ENCODE results near the gene ADGRF4.

ADGRF4 gene

GRCh38 chr6:47681201-47681990 lies 17.0 kb upstream of the ADGRF4 start:
- no peak for DNase-seq (ENCODE audit: low read depth in 2 of 2)

GRCh38 chr6:47686411-47686810 lies 12.0 kb upstream of the ADGRF4 start:
- DNase-seq (ENCODE audit: low read depth in 2 of 2) = no peak

GRCh38 chr6:47687432-47687831 lies 10.9 kb upstream of the ADGRF4 start:
- DNase-seq (ENCODE audit: low read depth in 2 of 2) = no peak

GRCh38 chr6:47690214-47690613 lies 8.2 kb upstream of the ADGRF4 start:
- DNase-seq (ENCODE audit: low read depth in 2 of 2) = no peak

- no peak for DNase-seq (ENCODE audit: low read depth in 2 of 2)
Observed at GRCh38 chr6:47690791-47691190, 7.6 kb upstream of the ADGRF4 start.

- no peak for DNase-seq (ENCODE audit: low read depth in 2 of 2)
Observed at GRCh38 chr6:47697925-47698324, 455 bp upstream of the ADGRF4 start.

GRCh38 chr6:47700053-47700452 lies 1.7 kb downstream of the ADGRF4 start:
- no peak for DNase-seq (ENCODE audit: low read depth in 2 of 2)

- no peak for DNase-seq (ENCODE audit: low read depth in 2 of 2)
Observed at GRCh38 chr6:47700596-47700995, 2.2 kb downstream of the ADGRF4 start.

- DNase-seq (ENCODE audit: low read depth in 2 of 2) = no peak
Observed at GRCh38 chr6:47701363-47701762, 3.0 kb downstream of the ADGRF4 start.

- no peak for DNase-seq (ENCODE audit: low read depth in 2 of 2)
Observed at GRCh38 chr6:47709160-47709559, 10.8 kb downstream of the ADGRF4 start.

- no peak for DNase-seq (ENCODE audit: low read depth in 2 of 2)
Observed at GRCh38 chr6:47710295-47710694, 11.9 kb downstream of the ADGRF4 start.

- DNase-seq (ENCODE audit: low read depth in 2 of 2) = no peak
Observed at GRCh38 chr6:47713200-47713599, 14.8 kb downstream of the ADGRF4 start.

- no peak for DNase-seq (ENCODE audit: low read depth in 2 of 2)
Observed at GRCh38 chr6:47714802-47715201, 16.4 kb downstream of the ADGRF4 start.

- DNase-seq (ENCODE audit: low read depth in 2 of 2) = no peak
Observed at GRCh38 chr6:47715782-47716181, 17.4 kb downstream of the ADGRF4 start.

GRCh38 chr6:47716207-47716606 lies 17.8 kb downstream of the ADGRF4 start:
- no peak for DNase-seq (ENCODE audit: low read depth in 2 of 2)

- no peak for DNase-seq (ENCODE audit: low read depth in 2 of 2)
Observed at GRCh38 chr6:47718571-47718970, 20.2 kb downstream of the ADGRF4 start.

- no peak for DNase-seq (ENCODE audit: low read depth in 2 of 2)
Observed at GRCh38 chr6:47721189-47721588, 22.8 kb downstream of the ADGRF4 start.

GRCh38 chr6:47722194-47722593 lies 23.8 kb downstream of the ADGRF4 start:
- DNase-seq (ENCODE audit: low read depth in 2 of 2) = no peak

GRCh38 chr6:47724300-47724699 lies 25.9 kb downstream of the ADGRF4 start:
- no peak for DNase-seq (ENCODE audit: low read depth in 2 of 2)

- DNase-seq (ENCODE audit: low read depth in 2 of 2) = no peak
Observed at GRCh38 chr6:47727391-47727790, 29.0 kb downstream of the ADGRF4 start.

- no peak for DNase-seq (ENCODE audit: low read depth in 2 of 2)
Observed at GRCh38 chr6:47729019-47729418, 30.6 kb downstream of the ADGRF4 start.

GRCh38 chr6:47729457-47729856 lies 31.1 kb downstream of the ADGRF4 start:
- DNase-seq (ENCODE audit: low read depth in 2 of 2) = no peak

GRCh38 chr6:47733879-47734558 lies 35.6 kb downstream of the ADGRF4 start:
- DNase-seq (ENCODE audit: low read depth in 2 of 2) = no peak

Data from stimulated activated CD8-positive, alpha-beta memory T cell treated with anti-CD3 and anti-CD28 coated beads, Interleukin-2, amount 100 ng/mL, for 1 hour (primary cell).